ENCODE results near the gene ADAM30.

The ADAM30 gene

DNA sequence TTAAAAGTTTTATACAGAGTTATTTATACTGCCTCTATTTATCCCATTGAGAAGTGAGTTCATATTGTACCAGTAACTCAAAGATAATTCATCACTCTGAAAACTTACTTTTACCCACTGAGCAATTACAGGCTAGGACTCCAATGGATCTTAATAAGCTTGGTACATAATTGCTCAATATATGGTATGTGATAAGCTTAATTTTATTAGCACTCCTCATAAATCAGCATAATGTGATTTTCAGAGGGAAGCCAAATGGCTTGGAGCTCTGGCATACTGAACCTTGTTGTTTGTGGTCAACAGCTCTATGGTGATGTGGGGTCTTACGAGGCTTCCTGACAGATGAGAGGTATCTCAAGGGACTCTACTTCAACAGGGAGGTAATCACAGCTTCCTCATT is 26.3 kb downstream of the ADAM30 start:
- no peak overlapping the region for H2BK5ac ChIP-seq (ENCODE audit: low read depth, low read length, poor library complexity, severe bottlenecking)
- H3K79me1 ChIP-seq (replicated peaks; ENCODE audit: low read length, poor library complexity, severe bottlenecking) = no peaks in the 10 kb centered on the region
- DNase-seq = no peak
- H3K27ac ChIP-seq (ENCODE audit: low read length, poor library complexity, severe bottlenecking) = no peak overlapping the region
- H4K8ac ChIP-seq (ENCODE audit: low read length) = no peak overlapping the region
- no peak overlapping the region for H2BK12ac ChIP-seq (ENCODE audit: low read length in 2 of 2)
- no peaks in the 10 kb centered on the region for H3K9me3 ChIP-seq (ENCODE audit: control insufficient read depth, low read length)
- no peak overlapping the region for H2BK15ac ChIP-seq (ENCODE audit: low read depth, poor library complexity, severe bottlenecking)
- H4K91ac ChIP-seq (ENCODE audit: low read length) = no peak overlapping the region
- H2AK5ac ChIP-seq (ENCODE audit: low read length, severe bottlenecking) = no peak overlapping the region
- H2AFZ ChIP-seq (ENCODE audit: low read depth, low read length) = no peak overlapping the region
- H3K36me3 ChIP-seq (ENCODE audit: control insufficient read depth in 1 of 2, insufficient read depth in 2 of 2, low read depth in 1 of 2, low read length in 2 of 2) = no peaks in the 10 kb centered on the region
- H3K4me3 ChIP-seq (ENCODE audit: insufficient read depth in 1 of 2, low read depth in 1 of 2, low read length in 2 of 2) = no peak overlapping the region
- no peak overlapping the region for H3K4me2 ChIP-seq (ENCODE audit: low read length, poor library complexity, severe bottlenecking)
- WGBS = 88% methylated on average over 1 of the region's 1 CpG
- H3K14ac ChIP-seq (ENCODE audit: low read length in 2 of 2) = no peak overlapping the region
- H3K18ac ChIP-seq (ENCODE audit: low read depth in 1 of 2, low read length in 2 of 2) = no peak overlapping the region
- no peaks in the 10 kb centered on the region for H3K27me3 ChIP-seq (ENCODE audit: control insufficient read depth in 1 of 2, insufficient read depth in 1 of 2, low read length in 2 of 2)
- H3K4ac ChIP-seq (ENCODE audit: low read depth in 1 of 2, low read length in 2 of 2) = no peak overlapping the region
- no peak overlapping the region for H3K9ac ChIP-seq (ENCODE audit: low read length)
- no peak overlapping the region for H2BK120ac ChIP-seq (ENCODE audit: low read depth, low read length)
- no peak overlapping the region for H3K23ac ChIP-seq (ENCODE audit: low read length in 2 of 2)
- H3K4me1 ChIP-seq (ENCODE audit: control insufficient read depth, insufficient read depth, low read depth, low read length) = peaks cover 9% of the 10 kb centered on the region

GRCh38 chr1:119868176-119868575 is 28.1 kb downstream of the ADAM30 start:
- Histone ChIP-seq H2AFZ (ENCODE audit: low read depth, low read length) (no peak overlapping the region), H4K8ac (ENCODE audit: low read length) (no peak overlapping the region), H3K9me3 (ENCODE audit: control insufficient read depth, low read length) (no peaks in the 10 kb centered on the region), H2AK5ac (ENCODE audit: low read length, severe bottlenecking) (no peak overlapping the region), H2BK15ac (ENCODE audit: low read depth, poor library complexity, severe bottlenecking) (no peak overlapping the region), H3K4ac (ENCODE audit: low read depth in 1 of 2, low read length in 2 of 2) (no peak overlapping the region), H3K27me3 (ENCODE audit: control insufficient read depth in 1 of 2, insufficient read depth in 1 of 2, low read length in 2 of 2) (no peaks in the 10 kb centered on the region), H3K18ac (ENCODE audit: low read depth in 1 of 2, low read length in 2 of 2) (no peak overlapping the region), H3K79me1 (replicated peaks; ENCODE audit: low read length, poor library complexity, severe bottlenecking) (no peaks in the 10 kb centered on the region), H3K4me3 (ENCODE audit: insufficient read depth in 1 of 2, low read depth in 1 of 2, low read length in 2 of 2) (no peak overlapping the region), H2BK5ac (ENCODE audit: low read depth, low read length, poor library complexity, severe bottlenecking) (no peak overlapping the region), H3K27ac (ENCODE audit: low read length, poor library complexity, severe bottlenecking) (no peak overlapping the region), H4K91ac (ENCODE audit: low read length) (no peak overlapping the region), H3K9ac (ENCODE audit: low read length) (no peak overlapping the region), H3K14ac (ENCODE audit: low read length in 2 of 2) (no peak overlapping the region), H2BK12ac (ENCODE audit: low read length in 2 of 2) (no peak overlapping the region), H3K4me1 (ENCODE audit: control insufficient read depth, insufficient read depth, low read depth, low read length) (peaks cover 9% of the 10 kb centered on the region), H3K36me3 (ENCODE audit: control insufficient read depth in 1 of 2, insufficient read depth in 2 of 2, low read depth in 1 of 2, low read length in 2 of 2) (no peaks in the 10 kb centered on the region), H3K23ac (ENCODE audit: low read length in 2 of 2) (no peak overlapping the region), H3K4me2 (ENCODE audit: low read length, poor library complexity, severe bottlenecking) (no peak overlapping the region), H2BK120ac (ENCODE audit: low read depth, low read length) (no peak overlapping the region)
- no peak for DNase-seq
- WGBS = 94% methylated on average over 1 of the region's 2 CpGs

DNA sequence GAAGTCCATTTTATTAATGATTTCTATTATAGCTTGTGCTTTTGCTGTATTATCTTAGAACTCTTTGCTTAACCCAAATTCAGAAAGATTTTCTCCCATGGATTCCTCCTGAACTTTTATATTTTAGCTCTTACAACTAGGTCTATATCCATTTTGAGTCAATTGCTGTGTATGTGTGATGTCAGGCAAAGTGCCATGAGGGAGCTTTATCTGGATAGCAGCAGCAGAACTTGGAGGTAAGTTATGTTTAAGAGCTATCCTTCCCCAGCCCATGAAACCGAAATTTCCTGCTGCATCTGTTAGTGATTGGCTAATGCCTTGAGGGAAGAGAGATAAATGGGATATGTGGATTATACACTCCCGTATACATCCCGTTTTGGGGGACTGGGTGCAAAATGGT is 29.9 kb downstream of the ADAM30 start:
- Histone ChIP-seq H4K91ac (ENCODE audit: low read length) (no peak overlapping the region), H3K36me3 (ENCODE audit: control insufficient read depth in 1 of 2, insufficient read depth in 2 of 2, low read depth in 1 of 2, low read length in 2 of 2) (no peaks in the 10 kb centered on the region), H3K79me1 (replicated peaks; ENCODE audit: low read length, poor library complexity, severe bottlenecking) (no peaks in the 10 kb centered on the region), H2BK5ac (ENCODE audit: low read depth, low read length, poor library complexity, severe bottlenecking) (no peak overlapping the region), H3K18ac (ENCODE audit: low read depth in 1 of 2, low read length in 2 of 2) (peak overlapping the region in 1 of 2 experiments; percentile 24), H2AK5ac (ENCODE audit: low read length, severe bottlenecking) (no peak overlapping the region), H3K9me3 (ENCODE audit: control insufficient read depth, low read length) (no peaks in the 10 kb centered on the region), H2BK15ac (ENCODE audit: low read depth, poor library complexity, severe bottlenecking) (no peak overlapping the region), H3K4me2 (ENCODE audit: low read length, poor library complexity, severe bottlenecking) (no peak overlapping the region), H3K27ac (ENCODE audit: low read length, poor library complexity, severe bottlenecking) (no peak overlapping the region), H2AFZ (ENCODE audit: low read depth, low read length) (no peak overlapping the region), H4K8ac (ENCODE audit: low read length) (no peak overlapping the region), H2BK12ac (ENCODE audit: low read length in 2 of 2) (no peak overlapping the region), H3K4me3 (ENCODE audit: insufficient read depth in 1 of 2, low read depth in 1 of 2, low read length in 2 of 2) (no peak overlapping the region), H3K27me3 (ENCODE audit: control insufficient read depth in 1 of 2, insufficient read depth in 1 of 2, low read length in 2 of 2) (no peaks in the 10 kb centered on the region), H3K4ac (ENCODE audit: low read depth in 1 of 2, low read length in 2 of 2) (no peak overlapping the region), H3K23ac (ENCODE audit: low read length in 2 of 2) (no peak overlapping the region), H3K9ac (ENCODE audit: low read length) (no peak overlapping the region), H2BK120ac (ENCODE audit: low read depth, low read length) (no peak overlapping the region), H3K14ac (ENCODE audit: low read length in 2 of 2) (no peak overlapping the region), H3K4me1 (ENCODE audit: control insufficient read depth, insufficient read depth, low read depth, low read length) (peaks cover 4% of the 10 kb centered on the region)
- WGBS = 92% methylated on average over 3 of the region's 3 CpGs
- no peak for DNase-seq

DNA sequence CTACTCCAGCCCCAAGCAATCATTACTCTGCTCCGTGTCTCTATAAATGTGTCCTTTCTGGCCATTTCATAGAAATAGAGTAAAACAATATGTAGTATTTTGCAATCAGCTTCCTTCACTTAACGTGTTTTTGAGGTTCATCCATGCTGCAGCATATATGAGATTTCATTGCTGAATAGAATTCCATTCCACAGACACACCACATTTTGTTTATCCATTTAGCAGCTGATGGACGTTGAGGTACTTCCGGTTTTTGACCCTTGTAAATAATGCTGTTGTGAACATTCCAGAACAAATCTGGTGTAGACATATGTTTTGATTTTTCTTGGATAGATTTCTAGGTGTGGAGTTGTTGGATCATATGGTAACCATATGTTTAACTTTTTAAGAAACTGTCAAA is 30.7 kb downstream of the ADAM30 start:
- Histone ChIP-seq H3K27me3 (ENCODE audit: control insufficient read depth in 1 of 2, insufficient read depth in 1 of 2, low read length in 2 of 2) (no peaks in the 10 kb centered on the region), H3K9ac (ENCODE audit: low read length) (no peak overlapping the region), H3K27ac (ENCODE audit: low read length, poor library complexity, severe bottlenecking) (no peak overlapping the region), H3K18ac (ENCODE audit: low read depth in 1 of 2, low read length in 2 of 2) (no peak overlapping the region), H3K4me1 (ENCODE audit: control insufficient read depth, insufficient read depth, low read depth, low read length) (no peaks in the 10 kb centered on the region), H2AFZ (ENCODE audit: low read depth, low read length) (no peak overlapping the region), H2BK120ac (ENCODE audit: low read depth, low read length) (no peak overlapping the region), H3K4ac (ENCODE audit: low read depth in 1 of 2, low read length in 2 of 2) (no peak overlapping the region), H4K91ac (ENCODE audit: low read length) (no peak overlapping the region), H3K14ac (ENCODE audit: low read length in 2 of 2) (no peak overlapping the region), H2BK15ac (ENCODE audit: low read depth, poor library complexity, severe bottlenecking) (no peak overlapping the region), H2BK12ac (ENCODE audit: low read length in 2 of 2) (no peak overlapping the region), H3K79me1 (replicated peaks; ENCODE audit: low read length, poor library complexity, severe bottlenecking) (no peaks in the 10 kb centered on the region), H2BK5ac (ENCODE audit: low read depth, low read length, poor library complexity, severe bottlenecking) (no peak overlapping the region), H3K36me3 (ENCODE audit: control insufficient read depth in 1 of 2, insufficient read depth in 2 of 2, low read depth in 1 of 2, low read length in 2 of 2) (no peaks in the 10 kb centered on the region), H3K4me2 (ENCODE audit: low read length, poor library complexity, severe bottlenecking) (no peak overlapping the region), H3K23ac (ENCODE audit: low read length in 2 of 2) (no peak overlapping the region), H4K8ac (ENCODE audit: low read length) (no peak overlapping the region), H3K4me3 (ENCODE audit: insufficient read depth in 1 of 2, low read depth in 1 of 2, low read length in 2 of 2) (no peak overlapping the region), H2AK5ac (ENCODE audit: low read length, severe bottlenecking) (no peak overlapping the region), H3K9me3 (ENCODE audit: control insufficient read depth, low read length) (no peaks in the 10 kb centered on the region)
- WGBS = 16% methylated on average over 3 of the region's 4 CpGs
- DNase-seq = peak; percentile 31
